Stomach (tissue), 9 donors: Measurements from ENCODE around the gene COX7A1. TPM values are rescaled to one million over a fixed set of nuclear protein-coding genes. Genes with fewer than 3 reads are reported as not detected.

Experiments used
- DNase-seq, 2 donors: peaks; one replicate each; pipeline versions ENCODE4 v3.0.0 to v3.0.0-alpha.2; 2013 to 2019
- H3K27ac ChIP-seq, 5 donors: fragments of 200-600 bp in 4 of 5; sonication (generic) in 4 of 5; one replicate each; pipeline ENCODE4 v1.5.1; 2013 to 2019; ENCODE audit warnings: mild to moderate bottlenecking in 1 of 5, moderate library complexity in 1 of 5
- H3K27me3 ChIP-seq, 3 donors: fragments of 200-600 bp; sonication (generic); one replicate each; pipeline ENCODE4 v1.5.1; 2017 to 2019; ENCODE audit warnings: mixed run types in 1 of 3
- H3K36me3 ChIP-seq, 4 donors: fragments of 200-600 bp; sonication (generic); 1 replicate in 3 of 4; 2 replicates in 1 of 4; pipeline ENCODE4 v1.5.1; 2016 to 2019
- H3K4me1 ChIP-seq, 4 donors: fragments of 200-600 bp; sonication (generic); one replicate each; pipeline ENCODE4 v1.5.1; 2016 to 2019
- H3K4me3 ChIP-seq, 4 donors: fragments of 200-600 bp; sonication (generic) in 3 of 4; one replicate each; pipeline ENCODE4 v1.5.1; 2016 to 2019; ENCODE audit warnings: mild to moderate bottlenecking in 1 of 4
- H3K9me3 ChIP-seq, 4 donors: fragments of 200-600 bp; sonication (generic); one replicate each; pipeline ENCODE4 v1.5.1; 2016 to 2019
- CTCF ChIP-seq, 7 experiments: fragments of 450-650 bp in 4 of 7; fragments of 200-600 bp in 3 of 7; sonication (generic) in 3 of 7; IDR thresholded peaks; one replicate each; pipeline ENCODE4 v1.5.1; 2016 to 2019; ENCODE audit warnings: antibody characterized with exemption in 7 of 7, control low read depth in 2 of 7, mild to moderate bottlenecking in 1 of 7
- EP300 ChIP-seq: sonication (generic); formaldehyde crosslinking; IDR thresholded peaks from one replicate; pipeline ENCODE4 v1.6.1; 2017; ENCODE audit warnings: antibody characterized with exemption
- POLR2A ChIP-seq, 4 donors: fragments of 450-650 bp; IDR thresholded peaks; one replicate each; pipeline ENCODE4 v1.6.1; 2016; ENCODE audit warnings: antibody characterized with exemption in 4 of 4, control low read depth in 2 of 4, mild to moderate bottlenecking in 1 of 4, moderate library complexity in 1 of 4
- POLR2AphosphoS5 ChIP-seq, 3 donors: sonication (generic); formaldehyde crosslinking; IDR thresholded peaks; one replicate each; pipeline ENCODE4 v1.6.1; 2016; ENCODE audit warnings: antibody characterized with exemption in 3 of 3
- WGBS, 5 donors: extraction: QIAGEN DNeasy Blood & Tissue Kit in 3 of 5; methylation state at CpG; one replicate each; pipeline versions ENCODE4 v1.1.5 to v1.1.7; 2013 to 2018; 5-methylcytosine and 5-hydroxymethylcytosine counted together
- intact Hi-C: fragments of 100-400 bp; cut with DNase I; formaldehyde crosslinking; loops from one replicate; pipeline ENCODE4 v1.15.1; 2023; ENCODE audit warnings: low total_unique reads
- polyA plus RNA-seq, 3 donors: library from polyadenylated mRNA; stranded (reverse); fragments of 200-250 nt; gene quantifications; one replicate each; pipeline ENCODE4 v1.2.3, GENCODE V29; 2013
- total RNA-seq, 5 donors: library from RNA; depleted of rRNA; stranded (reverse); fragments of >200 nt; gene quantifications; one replicate each; pipeline versions ENCODE4 v1.1.0 to v1.2.3, GENCODE V29; 2014 to 2016
- donor health status: healthy with polysubstance abuse.
- donor health status: Bipolar disorder and iron deficiency.
- donor health status: healthy.

The COX7A1 gene
- total and polyA plus RNA-seq, 8 donors, result 4.0 to 43.4 (median 21.0) TPM; not detected in 1

- Histone ChIP-seq H3K9me3 (no peaks in the 10 kb centered on the region), H3K4me1 (peaks cover 20 to 40% (median 36%) of the 10 kb centered on the region in 4 donors), H3K27me3 (no peaks in the 10 kb centered on the region), H3K4me3 (peak overlapping the region; percentile 83 to 94 (median 88)), H3K36me3 (peaks cover 32 to 50% (median 48%) of the 10 kb centered on the region in 4 donors), H3K27ac (no peak overlapping the region)
- no peak for DNase-seq
- intact Hi-C loops, result no loop called here
- TF ChIP-seq POLR2AphosphoS5 (IDR thresholded peaks at IDR 0.05) (no peak), CTCF (IDR thresholded peaks at IDR 0.05) (no peak), POLR2A (IDR thresholded peaks at IDR 0.05) (no peak), EP300 (no peak)
- WGBS, 5 donors, result 86 to 90% (median 87%) methylated on average over 34 of the region's 34 CpGs
Observed at GRCh38 chr19:36113425-36113824, 38.8 kb downstream of the COX7A1 start.

GRCh38 chr19:36112678-36113077 is 39.6 kb downstream of the COX7A1 start:
- no peak overlapping the region for H3K4me3 ChIP-seq
- intact Hi-C loops, result no loop called here
- H3K36me3 ChIP-seq, result peaks cover 28 to 48% (median 45%) of the 10 kb centered on the region in 4 donors
- TF ChIP-seq POLR2AphosphoS5 (IDR thresholded peaks at IDR 0.05) (no peak), EP300 (no peak), POLR2A (IDR thresholded peaks at IDR 0.05) (no peak), CTCF (IDR thresholded peaks at IDR 0.05) (no peak)
- no peaks in the 10 kb centered on the region for H3K27me3 ChIP-seq
- peaks cover 20 to 38% (median 33%) of the 10 kb centered on the region in 4 donors for H3K4me1 ChIP-seq
- H3K9me3 ChIP-seq, result no peaks in the 10 kb centered on the region
- H3K27ac ChIP-seq, result no peak overlapping the region
- WGBS, 5 donors, result 92 to 96% (median 93%) methylated on average over 6 to 10 of the region's 10 CpGs
- DNase-seq, result no peak

GRCh38 chr19:36111200-36111539 is 41.1 kb downstream of the COX7A1 start:
- TF ChIP-seq EP300 (no peak), POLR2A (IDR thresholded peaks at IDR 0.05) (no peak), POLR2AphosphoS5 (IDR thresholded peaks at IDR 0.05) (no peak), CTCF (IDR thresholded peaks at IDR 0.05) (no peak)

GRCh38 chr19:36110487-36111199 is 41.6 kb downstream of the COX7A1 start, which contains the start of gene OVOL3:
Gene OVOL3 (plus strand): TSS chr19:36111143. CDS start chr19:36111203, 60 bp downstream.
- H3K4me3 ChIP-seq, result no peak within 1 kb of the TSS
- no peak for DNase-seq
- peaks cover 9 to 21% (median 15%) of the 10 kb centered on the region in 4 donors for H3K4me1 ChIP-seq
- H3K36me3 ChIP-seq, result peaks cover 22 to 59% (median 43%) of the 10 kb centered on the region in 4 donors
- H3K27ac ChIP-seq, result no peak within 1 kb of the TSS
- WGBS, 5 donors, result 60 to 96% (median 88%) methylated on average over 1 of the region's 1 CpG
- H3K27me3 ChIP-seq, result no peaks in the 10 kb centered on the region
- TF ChIP-seq POLR2AphosphoS5 (IDR thresholded peaks at IDR 0.05) (no peak), CTCF (IDR thresholded peaks at IDR 0.05) (no peak), POLR2A (IDR thresholded peaks at IDR 0.05) (no peak), EP300 (no peak)
- intact Hi-C loops, result no loop called here
- H3K9me3 ChIP-seq, result no peaks in the 10 kb centered on the region

More at GRCh38 chr19:36111200-36111539, 41.1 kb downstream of the COX7A1 start:
- 79 to 91% (median 90%) methylated on average over 12 to 13 of the region's 13 CpGs for WGBS, 5 donors
- peaks cover 22 to 54% (median 43%) of the 10 kb centered on the region in 4 donors for H3K36me3 ChIP-seq
- H3K27ac ChIP-seq, result no peak overlapping the region
- no peak overlapping the region for H3K4me3 ChIP-seq
- no peaks in the 10 kb centered on the region for H3K27me3 ChIP-seq
- H3K9me3 ChIP-seq, result no peaks in the 10 kb centered on the region
- intact Hi-C loops, result no loop called here
- no peak for DNase-seq
- peaks cover 13 to 26% (median 19%) of the 10 kb centered on the region in 4 donors for H3K4me1 ChIP-seq
